GM23338 (cell line): ENCODE results near the gene GPSM1. TPM values are rescaled to one million over a fixed set of nuclear protein-coding genes. Genes with fewer than 3 reads are reported as not detected.

ENCODE experiments used
- CREB1 ChIP-seq: fragments of 250-450 bp; sonication (Bioruptor Pico); IDR thresholded peaks from 2 replicates; pipeline ENCODE4 v1.5.0; 2020; ENCODE audit warnings: low read depth, mild to moderate bottlenecking, moderate library complexity
- CTCF ChIP-seq, 2 experiments: fragments of 200-600 bp in 1 of 2; sonication (generic) in 1 of 2; conservative IDR thresholded peaks; 2 replicates each; pipeline versions ENCODE4 v1.5.1 to v1.6.1; 2016 to 2017; ENCODE audit warnings: antibody characterized with exemption in 2 of 2, low read depth in 2 of 2, mild to moderate bottlenecking in 2 of 2, moderate library complexity in 1 of 2
- JUNB ChIP-seq: IDR thresholded peaks from one replicate; pipeline ENCODE4 v1.6.1; 2016; ENCODE audit warnings: antibody characterized with exemption; ENCODE audit not compliant: unreplicated experiment
- REST ChIP-seq: IDR thresholded peaks from one replicate; pipeline ENCODE4 v1.6.1; 2018; ENCODE audit warnings: antibody characterized with exemption; ENCODE audit not compliant: unreplicated experiment
- ZNF331 ChIP-seq: fragments of 250-450 bp; sonication (Bioruptor Pico); IDR thresholded peaks from 2 replicates; pipeline ENCODE4 v1.5.0; 2020; ENCODE audit warnings: low read depth, mild to moderate bottlenecking, moderate library complexity
- ZNF462 ChIP-seq: fragments of 250-450 bp; sonication (Bioruptor Pico); IDR thresholded peaks from 2 replicates; pipeline ENCODE4 v1.5.0; 2020; ENCODE audit warnings: mild to moderate bottlenecking, moderate library complexity
- polyA plus RNA-seq: library from polyadenylated mRNA; unstranded; fragments of >200 nt; fragmentation: Nextera tagmentation; extraction: Ambion mirVana; gene quantifications from 2 replicates; pipeline ENCODE4 v1.2.1, GENCODE V29; 2016
- total RNA-seq: library from RNA; depleted of rRNA; stranded (reverse); fragments of >200 nt; shearing (Covaris generic); gene quantifications from 2 replicates; pipeline ENCODE4 v1.2.3, GENCODE V29; 2014

GPSM1 gene
- total and polyA plus RNA-seq, 2 experiments from 2014 or later = 4.8 to 23.2 TPM

- TF ChIP-seq ZNF462 (CRISPR knock-in tag) (no peak), REST (no peak), CTCF (conservative IDR thresholded peaks at IDR 0.05; ENCODE audit: low read depth in 2 of 2) (no peak), ZNF331 (CRISPR knock-in tag) (no peak), JUNB (no peak), CREB1 (no peak)
Measured at GRCh38 chr9:136374183-136374575, 46.8 kb downstream of the GPSM1 start (continued).
